GM21423 (cell line): ENCODE measurements around the gene CMSS1.
"Not testable (repeated sequence)": the region's sequence is repeated elsewhere in the genome, so short reads cannot be mapped to it uniquely, and the experiment has no call there.

Experiments used
- ATAC-seq: cut with Tn5 transposase; IDR thresholded peaks from one replicate; pipeline ENCODE4 v1.9.1; 2021; ENCODE audit warnings: mild to moderate bottlenecking, moderate library complexity; ENCODE audit not compliant: unreplicated experiment

The CMSS1 gene

DNA sequence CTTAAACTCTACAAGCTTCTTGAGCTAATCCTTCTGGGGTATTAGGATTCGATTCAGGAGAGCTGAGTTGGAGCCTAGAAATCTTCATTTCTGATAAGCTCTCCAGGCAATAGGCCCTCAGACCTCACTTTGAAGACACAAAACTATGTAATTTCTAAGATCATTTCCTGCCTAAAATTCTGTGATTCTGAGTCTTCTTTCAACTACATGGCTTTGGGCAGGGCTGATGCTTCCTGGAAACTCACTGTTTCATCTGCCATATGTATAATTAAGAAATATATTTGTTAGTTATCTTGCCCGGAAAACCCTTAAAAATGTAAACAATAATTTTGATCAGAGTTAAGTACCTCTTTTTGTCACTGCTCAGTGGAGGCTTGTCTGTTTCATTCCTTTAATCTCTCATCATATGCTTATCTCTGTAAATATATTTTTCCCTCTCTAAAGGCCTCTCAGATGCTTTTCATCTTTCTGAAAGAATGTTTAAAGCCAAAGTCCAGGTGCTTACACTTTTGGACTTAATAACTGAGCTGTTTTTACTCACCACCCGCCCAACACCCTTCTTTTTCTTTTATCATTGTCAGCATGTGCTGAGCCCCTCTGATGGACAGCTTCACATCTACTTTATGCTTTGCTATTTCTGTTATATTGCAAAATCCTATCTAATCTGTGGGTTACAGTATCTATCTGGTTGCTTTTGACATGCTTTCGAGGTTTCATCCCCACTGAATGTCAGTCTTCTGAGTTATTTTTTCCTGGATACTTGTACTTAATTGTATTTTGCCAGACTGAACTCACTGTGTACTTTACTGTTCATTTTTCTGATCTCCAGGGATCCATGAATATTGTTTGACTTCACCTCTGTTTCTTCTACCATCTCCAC is 258.4 kb downstream of the CMSS1 start:
- no peak for ATAC-seq

DNA sequence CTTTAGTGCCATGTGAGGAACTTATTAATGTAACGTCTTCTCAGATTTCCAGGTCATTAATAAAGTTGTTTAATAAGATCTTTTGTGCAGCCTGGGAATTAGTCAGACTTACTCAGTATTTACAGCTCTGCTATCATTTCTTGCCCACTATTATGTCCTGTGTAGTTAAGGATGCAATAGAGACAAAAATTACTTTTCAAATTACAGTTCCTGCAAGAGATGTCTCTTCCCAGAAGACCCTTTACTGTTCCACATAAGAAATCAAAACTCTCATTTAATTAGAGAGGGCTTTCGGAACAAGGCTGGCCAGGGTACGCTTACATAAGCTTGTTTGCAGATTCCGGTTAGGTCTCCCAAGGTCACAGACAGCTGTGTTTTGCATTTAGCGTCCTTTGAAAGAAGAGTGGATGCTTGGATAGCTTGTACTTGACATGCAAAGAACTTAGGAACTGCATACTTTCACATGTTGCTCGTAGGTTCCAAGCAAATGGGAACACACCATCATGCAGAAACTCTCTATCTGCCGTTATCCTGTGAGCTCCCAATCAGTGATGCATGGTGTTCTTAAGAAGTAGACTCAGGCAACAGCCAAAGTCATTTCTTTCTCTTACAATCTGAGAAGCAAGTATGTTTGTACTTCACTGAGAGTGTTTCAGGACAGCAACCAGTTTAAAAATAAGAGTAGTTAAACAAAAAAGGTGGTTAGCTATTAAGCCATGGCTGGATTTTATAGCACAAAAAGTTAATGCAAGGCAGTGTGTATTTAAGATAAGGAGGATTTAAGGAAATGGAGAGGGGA is 259.3 kb downstream of the CMSS1 start:
- ATAC-seq: no peak

DNA sequence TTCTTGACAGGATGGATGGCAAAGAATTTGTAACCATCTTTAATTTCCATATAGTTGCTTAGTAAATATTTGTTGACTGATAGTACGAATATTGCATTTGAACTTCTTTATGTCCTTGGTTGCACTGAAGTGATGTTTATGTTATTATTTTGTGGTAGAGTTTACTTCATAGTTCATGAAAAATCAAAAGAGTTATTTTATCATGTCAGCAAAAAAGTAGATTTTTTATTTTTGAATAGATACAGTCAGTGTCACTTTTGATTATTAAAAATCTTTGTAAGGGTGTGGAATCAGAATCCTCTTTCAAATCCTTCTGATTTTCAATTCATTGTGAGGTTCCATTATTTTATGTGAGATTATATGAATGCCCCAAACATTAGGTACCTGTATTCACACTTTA is 261.7 kb downstream of the CMSS1 start:
- no peak for ATAC-seq

DNA sequence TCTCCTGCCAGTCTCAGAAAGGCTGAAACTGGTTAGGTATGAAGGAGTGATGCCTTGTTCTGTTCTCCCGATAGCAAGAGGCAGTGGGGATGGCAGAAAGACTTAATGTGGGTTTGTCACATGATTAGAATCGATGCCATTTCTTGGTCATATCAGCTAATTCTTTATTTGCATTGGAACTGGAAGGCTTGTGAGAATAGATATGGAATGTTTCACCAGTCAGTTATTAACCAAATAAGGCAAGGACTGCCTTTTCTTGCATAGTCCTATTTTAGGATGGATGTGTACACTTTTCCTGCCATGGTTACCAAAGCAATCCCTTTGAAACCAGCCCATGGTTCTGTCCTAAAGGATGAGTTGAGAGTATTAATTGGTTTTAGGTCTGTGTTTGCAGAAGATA is 262.9 kb downstream of the CMSS1 start:
- ATAC-seq: no peak

DNA sequence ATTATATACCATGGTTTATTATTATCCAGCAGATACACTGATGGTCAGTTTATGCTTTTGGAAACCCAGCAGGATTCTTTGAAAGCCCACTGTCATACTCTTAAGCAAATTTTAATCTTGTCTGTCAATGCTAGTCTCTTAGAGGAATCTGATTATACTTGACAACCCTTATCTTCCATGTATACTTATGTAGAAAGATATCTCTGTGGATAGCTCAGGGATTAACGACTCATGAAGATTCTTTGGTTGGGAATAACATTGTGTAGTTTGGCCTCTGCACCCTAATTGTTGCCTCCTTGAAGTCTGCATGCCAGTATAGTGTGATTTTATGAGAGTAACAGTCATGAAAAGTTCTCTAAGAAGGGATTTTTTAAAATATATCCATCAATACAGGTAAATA is 263.6 kb downstream of the CMSS1 start:
- ATAC-seq: no peak

DNA sequence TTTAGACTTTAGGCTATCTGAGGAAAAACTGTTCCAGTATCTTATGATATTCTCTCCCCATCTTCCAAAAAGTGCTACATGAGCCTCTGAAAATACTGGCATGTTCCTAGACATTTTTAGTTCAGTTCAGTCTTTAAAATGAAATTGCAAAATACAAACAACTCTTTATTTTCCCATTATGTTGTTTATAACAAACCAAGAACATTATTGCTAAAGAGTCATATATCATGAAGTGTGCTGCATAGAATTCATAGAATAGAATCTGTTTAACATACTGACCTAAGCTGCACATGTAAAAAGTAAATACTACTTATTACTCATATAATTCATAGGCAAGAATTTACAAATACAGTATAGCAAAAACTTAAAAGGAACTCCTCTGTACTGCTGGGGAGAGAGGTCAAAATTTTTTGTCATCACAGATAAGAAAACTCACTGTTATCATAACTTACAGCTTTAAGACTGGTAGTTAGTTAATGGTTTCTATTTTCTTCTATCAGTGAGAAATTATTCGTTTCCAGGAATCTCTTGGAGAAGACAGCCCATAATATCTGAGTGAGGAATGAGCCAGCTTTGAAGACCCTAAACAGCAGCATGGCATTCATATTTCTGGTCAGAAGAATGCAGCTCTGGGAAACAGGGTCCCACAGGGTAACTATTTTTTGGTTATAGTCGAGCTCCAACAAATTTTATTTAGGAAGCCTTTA is 264.5 kb downstream of the CMSS1 start:
- no peak for ATAC-seq

DNA sequence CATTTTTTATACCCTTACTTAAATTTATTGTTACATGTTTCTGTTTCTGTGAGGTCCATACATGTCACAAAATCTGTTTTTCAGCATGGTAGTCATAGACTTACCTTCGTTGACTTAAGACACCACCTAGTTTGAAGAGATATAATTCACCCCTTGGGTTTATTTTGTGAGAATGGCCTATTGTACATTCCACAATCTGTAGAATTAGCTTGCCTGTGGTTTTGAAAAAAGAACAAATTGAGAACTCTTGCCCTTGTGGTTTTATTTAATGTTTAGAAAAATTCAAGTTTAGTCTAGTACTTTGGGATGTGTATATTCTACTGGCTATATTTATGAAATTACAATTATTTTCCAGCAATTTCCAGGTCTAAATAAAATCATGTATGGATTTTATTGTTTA is 265.1 kb downstream of the CMSS1 start:
- ATAC-seq: no peak

DNA sequence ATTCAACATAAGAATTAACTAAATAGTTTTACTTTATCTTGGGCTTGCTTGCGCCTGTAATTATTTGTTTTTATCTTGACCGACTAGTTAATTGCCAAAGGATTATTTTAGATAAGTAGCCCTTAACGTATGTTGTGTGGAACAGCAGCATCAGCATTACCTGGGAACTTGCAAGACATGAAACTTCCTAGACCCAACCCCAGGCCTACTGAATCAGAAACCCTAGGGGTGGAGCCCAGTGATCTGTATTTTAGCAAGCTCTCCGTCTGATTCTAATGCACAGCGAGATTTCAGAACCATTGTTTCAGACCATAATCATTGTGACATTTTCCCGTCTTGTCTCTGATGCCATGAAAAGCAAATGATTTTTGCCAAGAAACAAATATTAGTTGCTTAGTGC is 265.5 kb downstream of the CMSS1 start:
- ATAC-seq: no peak

DNA sequence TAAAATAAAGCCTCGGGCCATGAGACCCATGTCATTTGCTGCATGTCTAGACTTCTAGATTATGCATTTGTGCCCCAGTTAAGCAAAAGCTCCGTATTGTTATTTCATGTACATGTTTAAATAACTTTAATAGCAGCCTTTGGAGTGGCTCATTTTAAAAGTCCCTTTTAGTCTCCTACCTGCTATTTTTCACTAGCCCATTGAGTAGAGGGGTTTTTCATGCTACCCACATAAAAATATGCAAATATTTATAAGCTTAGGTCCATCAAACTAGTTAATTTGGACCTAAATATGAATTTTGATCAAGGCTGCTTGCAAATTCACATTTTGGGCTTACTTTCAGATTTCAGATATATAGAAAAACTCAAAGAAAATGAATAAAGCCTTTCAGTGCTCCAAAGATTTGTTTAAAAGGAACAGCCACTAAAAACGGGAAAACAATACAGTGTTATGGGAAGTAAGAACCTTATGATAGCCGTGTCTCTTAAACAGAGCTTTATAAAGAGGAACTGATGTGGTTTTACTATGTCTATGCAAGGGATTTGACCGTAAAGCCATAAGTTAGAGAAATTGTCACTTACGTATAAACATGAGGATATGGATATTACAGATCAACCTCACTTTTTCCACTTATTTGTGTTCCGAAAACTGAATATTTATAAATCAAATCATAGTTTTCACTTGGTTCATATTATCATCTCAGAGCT is 266.6 kb downstream of the CMSS1 start:
- no peak for ATAC-seq

GRCh38 chr3:100086401-100086800 is 268.7 kb downstream of the CMSS1 start:
- ATAC-seq: no peak

GRCh38 chr3:100087198-100087597 is 269.5 kb downstream of the CMSS1 start:
- peak; percentile 87 for ATAC-seq

GRCh38 chr3:100088735-100089368 is 271.2 kb downstream of the CMSS1 start:
- no peak for ATAC-seq

DNA sequence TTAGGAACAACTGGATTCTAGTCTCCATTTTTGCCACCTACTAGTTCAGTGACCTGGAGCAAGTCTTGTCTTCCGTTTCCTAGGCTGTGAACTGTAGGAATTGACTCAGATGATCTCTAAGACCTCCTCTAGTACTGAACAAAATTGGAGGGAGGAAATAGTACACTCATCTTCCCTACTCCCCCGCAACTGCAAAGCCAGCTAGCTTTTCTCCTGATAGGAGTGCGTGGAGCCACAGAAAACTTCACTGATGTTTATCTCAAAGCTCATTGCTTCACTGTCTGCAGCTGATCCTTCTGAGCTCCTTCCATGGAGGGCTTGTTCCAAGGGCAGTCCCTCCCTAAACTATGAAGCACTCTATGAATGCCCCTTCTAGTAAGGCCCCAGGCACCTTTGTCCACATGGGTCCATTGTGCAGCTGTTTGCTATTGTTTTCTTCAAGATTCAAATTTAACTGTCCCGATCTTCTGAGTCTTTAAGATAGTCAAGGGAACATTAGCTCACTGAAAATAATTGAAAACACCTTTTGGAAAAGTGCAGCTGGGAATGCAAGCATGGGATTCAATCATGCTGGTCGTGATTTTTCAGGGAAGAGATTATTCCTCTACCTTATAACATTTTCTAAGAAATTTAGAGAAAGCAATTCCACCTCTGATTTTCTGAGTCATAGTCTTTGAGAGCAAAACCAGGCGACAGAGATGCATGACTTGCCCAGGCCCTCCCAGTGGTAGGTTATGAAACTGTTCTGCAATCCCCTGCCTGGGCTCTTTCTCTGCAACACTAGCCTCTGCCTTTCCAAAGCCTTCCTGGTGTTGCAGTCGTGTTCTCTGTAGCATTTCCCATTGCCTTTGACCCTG is 272.4 kb downstream of the CMSS1 start:
- ATAC-seq: peak; percentile 49

DNA sequence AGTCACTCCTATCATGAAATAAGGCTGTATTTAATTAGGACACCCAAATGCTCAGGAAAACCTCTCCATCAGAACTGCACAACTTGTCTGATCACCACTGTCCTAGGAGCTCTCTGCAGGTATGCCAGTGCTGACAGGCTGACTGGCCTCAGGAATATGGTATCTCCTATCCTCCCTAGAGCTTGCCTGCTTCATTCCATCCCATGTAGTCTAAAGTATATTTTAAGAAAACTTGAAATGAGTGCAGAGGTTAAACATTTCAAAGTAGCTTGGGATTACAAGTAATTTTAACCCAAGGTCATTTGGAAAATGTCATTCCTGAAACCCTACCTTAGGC is 273.0 kb downstream of the CMSS1 start:
- no peak for ATAC-seq

- ATAC-seq: no peak
Measured at GRCh38 chr3:100093831-100094230, 276.2 kb downstream of the CMSS1 start.

DNA sequence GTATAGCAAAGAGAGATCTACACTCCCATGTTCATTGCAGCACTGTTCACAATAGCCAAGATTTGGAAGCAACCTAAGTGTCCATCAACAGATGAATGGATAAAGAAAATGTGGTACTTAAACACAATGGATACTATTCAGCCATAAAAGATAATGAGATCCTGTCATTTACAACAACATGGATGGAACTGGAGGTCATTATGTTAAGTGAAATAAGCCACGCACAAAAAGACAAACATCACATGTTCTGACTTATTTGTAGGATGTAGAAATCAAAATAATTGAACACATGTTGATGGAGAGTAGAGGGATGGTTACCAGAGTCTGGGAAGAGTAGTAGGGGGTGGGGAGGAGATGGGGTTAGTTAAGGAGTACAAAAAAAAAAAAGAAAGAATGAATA is 278.6 kb downstream of the CMSS1 start:
- not testable (repeated sequence) for ATAC-seq

DNA sequence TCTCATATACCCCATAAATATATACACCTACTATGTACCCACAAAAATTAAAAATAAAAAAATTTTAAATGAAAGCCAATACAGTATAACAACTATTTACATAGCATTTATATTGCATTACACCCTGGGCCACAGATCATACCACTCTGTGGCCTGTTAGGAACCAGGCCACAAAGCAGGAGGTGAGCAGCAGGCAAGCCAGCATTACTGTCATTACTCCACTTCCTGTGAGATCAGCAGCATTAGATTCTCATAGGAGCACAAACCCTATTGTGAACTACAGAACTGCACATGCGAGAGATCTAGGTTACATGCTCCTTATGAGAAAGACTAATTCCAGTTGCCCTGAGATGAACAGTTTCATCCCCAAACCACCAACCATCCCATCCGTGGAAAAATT is 279.2 kb downstream of the CMSS1 start:
- no peak for ATAC-seq

DNA sequence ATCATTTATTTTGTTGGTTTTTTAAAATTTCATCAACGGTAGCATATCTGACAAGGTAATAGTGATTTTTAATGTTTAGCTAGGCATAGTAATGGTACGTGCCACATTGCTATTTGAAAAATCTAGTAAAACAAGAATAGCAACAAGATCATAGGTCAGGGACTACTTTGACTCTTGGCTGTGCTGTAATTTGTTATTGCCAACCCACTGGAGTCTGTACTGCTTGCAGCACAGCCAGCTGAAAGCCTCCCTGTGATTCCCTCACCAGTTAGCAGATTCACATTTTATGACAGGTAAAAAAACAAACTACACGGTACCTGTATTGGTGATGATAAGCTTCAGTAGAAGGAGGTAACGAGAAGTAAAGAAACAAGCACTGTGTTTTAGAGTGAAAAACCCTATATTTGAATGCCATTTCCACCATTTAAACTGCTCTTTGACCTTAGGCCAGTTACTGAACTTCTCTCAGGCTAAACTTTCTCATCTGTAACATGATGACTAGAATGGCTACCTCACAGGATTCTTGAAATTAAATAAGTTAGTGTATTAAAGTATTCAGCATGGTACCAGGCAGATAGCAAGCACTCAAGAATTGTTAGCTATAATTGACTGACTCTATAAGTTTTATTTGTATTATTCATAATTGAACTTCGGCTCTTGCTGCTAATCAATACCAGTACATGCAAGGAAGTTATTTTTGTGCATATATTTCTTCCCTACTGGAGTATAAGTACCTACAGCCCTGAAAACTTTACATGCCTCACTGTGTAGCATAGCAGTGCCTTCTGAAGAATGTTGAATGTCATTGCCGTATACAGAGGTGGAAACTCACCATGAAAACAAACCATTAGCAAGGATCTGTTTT is 280.5 kb downstream of the CMSS1 start:
- ATAC-seq: no peak

GRCh38 chr3:100098784-100099070 is 281.1 kb downstream of the CMSS1 start:
- ATAC-seq: no peak
